ENCODE measurements around the gene ITCH. TPM values are rescaled to one million over a fixed set of nuclear protein-coding genes. Genes with fewer than 3 reads are reported as not detected.

Gene ITCH
- polyA plus RNA-seq, 3 donors: 13.3 to 26.6 (median 19.9) TPM

DNA sequence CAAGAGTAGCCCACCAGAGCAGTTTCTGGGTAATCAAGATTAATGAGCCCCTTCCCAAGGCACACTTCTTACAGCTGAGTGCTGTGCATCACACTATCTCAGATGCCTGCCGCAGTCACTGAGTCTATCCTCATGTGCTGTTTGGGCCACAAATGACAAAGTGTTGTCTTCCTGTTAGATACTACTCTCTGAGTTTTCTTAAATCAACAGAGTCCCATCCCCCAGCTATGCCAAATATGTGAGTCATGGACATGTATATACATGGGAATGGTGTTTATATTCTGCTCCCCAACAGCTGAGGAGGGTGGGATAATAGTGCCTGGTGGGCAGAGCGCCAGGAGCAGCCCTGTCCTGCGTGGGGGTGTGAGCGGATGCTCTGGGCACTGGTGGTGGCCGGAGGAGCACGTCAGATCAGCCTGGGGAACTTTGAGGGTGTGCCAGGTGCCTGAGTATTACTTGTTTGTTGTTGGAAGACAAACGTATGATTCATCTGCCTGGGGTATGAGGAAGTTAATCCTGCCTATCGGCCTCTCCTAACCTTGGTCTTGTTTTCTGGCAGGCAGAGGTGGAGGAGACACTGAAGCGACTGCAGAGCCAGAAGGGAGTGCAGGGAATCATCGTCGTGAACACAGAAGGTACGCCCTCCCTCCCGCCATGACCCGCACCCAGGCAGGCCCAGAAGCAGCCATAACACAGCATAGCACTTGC lies 162.8 kb downstream of the ITCH start:
- Histone ChIP-seq H3K9me3 (replicated peaks in 1 of 2; ENCODE audit: control insufficient read depth in 1 of 2, insufficient read depth in 1 of 2, low read length in 2 of 2) (no peaks in the 10 kb centered on the region), H3K79me2 (ENCODE audit: insufficient read depth, low read length) (peaks cover 52% of the 10 kb centered on the region), H3K27ac (ENCODE audit: low read depth in 1 of 2, low read length in 2 of 2) (peak overlapping the region in 1 of 2 donors; percentile 48), H3K27me3 (ENCODE audit: control insufficient read depth in 2 of 2, insufficient read depth in 2 of 2, low read length in 2 of 2) (no peaks in the 10 kb centered on the region), H4K20me1 (ENCODE audit: insufficient read depth, low read length) (peaks cover 86% of the 10 kb centered on the region), H3K36me3 (replicated peaks in 1 of 2; ENCODE audit: control insufficient read depth in 1 of 2, insufficient read depth in 2 of 2, low read length in 2 of 2) (peaks cover 48 to 92% of the 10 kb centered on the region in 2 donors), H2AFZ (ENCODE audit: insufficient read depth, low read depth, low read length, poor library complexity, severe bottlenecking) (no peak overlapping the region), H3K9ac (ENCODE audit: insufficient read depth, low read length, poor library complexity, severe bottlenecking) (no peak overlapping the region), H3K4me2 (replicated peaks; ENCODE audit: extremely low read depth, low read length, poor library complexity, severe bottlenecking) (no peak overlapping the region), H3K4me1 (ENCODE audit: control insufficient read depth in 1 of 2, insufficient read depth in 2 of 2, low read length in 2 of 2) (no peaks in the 10 kb centered on the region), H3K4me3 (replicated peaks in 1 of 3; ENCODE audit: low read depth in 2 of 3, low read length in 3 of 3) (no peak overlapping the region)
- WGBS (ENCODE audit: insufficient coverage): 80% methylated on average over 10 of the region's 14 CpGs
- Mint-ChIP-seq H3K4me1 (peaks cover 7% of the 10 kb centered on the region), H3K27me3 (ENCODE audit: low read depth in 3 of 3) (peaks cover 0 to 2% (median 0%) of the 10 kb centered on the region in 3 donors), H3K4me3 (no peak overlapping the region), H3K27ac (peak overlapping the region in 2 of 7 donors; percentile 69 to 78), H3K36me3 (peaks cover 69 to 86% of the 10 kb centered on the region in 2 donors), H3K9me3 (no peaks in the 10 kb centered on the region)
- intact Hi-C loops (cut with micrococcal nuclease): no loop called here
- TF ChIP-seq, protein P1, sequence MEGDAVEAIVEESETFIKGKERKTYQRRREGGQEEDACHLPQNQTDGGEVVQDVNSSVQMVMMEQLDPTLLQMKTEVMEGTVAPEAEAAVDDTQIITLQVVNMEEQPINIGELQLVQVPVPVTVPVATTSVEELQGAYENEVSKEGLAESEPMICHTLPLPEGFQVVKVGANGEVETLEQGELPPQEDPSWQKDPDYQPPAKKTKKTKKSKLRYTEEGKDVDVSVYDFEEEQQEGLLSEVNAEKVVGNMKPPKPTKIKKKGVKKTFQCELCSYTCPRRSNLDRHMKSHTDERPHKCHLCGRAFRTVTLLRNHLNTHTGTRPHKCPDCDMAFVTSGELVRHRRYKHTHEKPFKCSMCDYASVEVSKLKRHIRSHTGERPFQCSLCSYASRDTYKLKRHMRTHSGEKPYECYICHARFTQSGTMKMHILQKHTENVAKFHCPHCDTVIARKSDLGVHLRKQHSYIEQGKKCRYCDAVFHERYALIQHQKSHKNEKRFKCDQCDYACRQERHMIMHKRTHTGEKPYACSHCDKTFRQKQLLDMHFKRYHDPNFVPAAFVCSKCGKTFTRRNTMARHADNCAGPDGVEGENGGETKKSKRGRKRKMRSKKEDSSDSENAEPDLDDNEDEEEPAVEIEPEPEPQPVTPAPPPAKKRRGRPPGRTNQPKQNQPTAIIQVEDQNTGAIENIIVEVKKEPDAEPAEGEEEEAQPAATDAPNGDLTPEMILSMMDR (IDR thresholded peaks at IDR 0.05): no peak
- DNase-seq: peak in 1 of 3 donors; percentile 18

DNA sequence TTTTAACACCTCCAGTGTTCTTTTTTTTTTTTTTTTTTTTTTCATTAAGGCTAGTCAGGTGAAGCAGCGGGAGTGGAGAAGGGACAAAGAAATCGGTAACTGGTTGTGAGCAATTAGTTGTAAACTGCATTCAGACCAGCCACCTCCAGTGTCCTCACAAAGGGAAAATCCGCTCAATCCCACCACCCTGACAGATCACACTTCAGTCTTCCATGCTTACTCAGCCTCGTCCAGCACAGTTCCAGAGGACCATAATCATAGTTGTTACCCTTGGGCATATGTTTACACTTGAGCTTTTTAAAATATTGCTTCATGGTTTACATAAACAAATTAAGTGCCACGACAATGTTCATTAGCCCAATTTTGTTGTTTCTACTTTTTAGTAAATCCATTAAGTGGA lies 163.4 kb downstream of the ITCH start:
- Mint-ChIP-seq H3K4me1 (peaks cover 7% of the 10 kb centered on the region), H3K27me3 (ENCODE audit: low read depth in 3 of 3) (peaks cover 0 to 2% (median 0%) of the 10 kb centered on the region in 3 donors), H3K4me3 (no peak overlapping the region), H3K36me3 (peaks cover 73 to 87% of the 10 kb centered on the region in 2 donors), H3K27ac (peak overlapping the region in 1 of 7 donors; percentile 1), H3K9me3 (no peaks in the 10 kb centered on the region)
- no peaks in the 10 kb centered on the region for H3K4me1 ChIP-seq (ENCODE audit: control insufficient read depth in 1 of 2, insufficient read depth in 2 of 2, low read length in 2 of 2)
- DNase-seq: no peak
- TF ChIP-seq, protein P1 (IDR thresholded peaks at IDR 0.05): no peak
- no peak overlapping the region for H2AFZ ChIP-seq (ENCODE audit: insufficient read depth, low read depth, low read length, poor library complexity, severe bottlenecking)
- H3K4me3 ChIP-seq (replicated peaks in 1 of 3; ENCODE audit: low read depth in 2 of 3, low read length in 3 of 3): no peak overlapping the region
- H3K9me3 ChIP-seq (replicated peaks in 1 of 2; ENCODE audit: control insufficient read depth in 1 of 2, insufficient read depth in 1 of 2, low read length in 2 of 2): no peaks in the 10 kb centered on the region
- no peak overlapping the region for H3K4me2 ChIP-seq (replicated peaks; ENCODE audit: extremely low read depth, low read length, poor library complexity, severe bottlenecking)
- peaks cover 47% of the 10 kb centered on the region for H3K79me2 ChIP-seq (ENCODE audit: insufficient read depth, low read length)
- no peak overlapping the region for H3K9ac ChIP-seq (ENCODE audit: insufficient read depth, low read length, poor library complexity, severe bottlenecking)
- peaks cover 51 to 97% of the 10 kb centered on the region in 2 donors for H3K36me3 ChIP-seq (replicated peaks in 1 of 2; ENCODE audit: control insufficient read depth in 1 of 2, insufficient read depth in 2 of 2, low read length in 2 of 2)
- H3K27me3 ChIP-seq (ENCODE audit: control insufficient read depth in 2 of 2, insufficient read depth in 2 of 2, low read length in 2 of 2): no peaks in the 10 kb centered on the region
- intact Hi-C loops (cut with micrococcal nuclease): no loop called here
- H4K20me1 ChIP-seq (ENCODE audit: insufficient read depth, low read length): peaks cover 85% of the 10 kb centered on the region
- 94% methylated on average over 2 of the region's 5 CpGs for whole genome bisulfite sequencing (ENCODE audit: insufficient coverage)
- H3K27ac ChIP-seq (ENCODE audit: low read depth in 1 of 2, low read length in 2 of 2): no peak overlapping the region
